ENCODE data around the gene FGF2.
"Not testable (repeated sequence)": the region's sequence is repeated elsewhere in the genome, so short reads cannot be mapped to it uniquely, and the experiment has no call there.

Gene FGF2

GRCh38 chr4:122845066-122845465 lies 18.4 kb downstream of the FGF2 start:
- DNase-seq (ENCODE audit: low spot score), result no peak
- FAIRE-seq, result no peak

- FAIRE-seq (peak; percentile 83), DNase-seq (ENCODE audit: low spot score) (peak; percentile 8)
These were observed 19.1 kb downstream of the FGF2 start for GRCh38 chr4:122845760-122846159.

- DNase-seq (ENCODE audit: low spot score) (peak; percentile 53), FAIRE-seq (peak; percentile 83)
These were observed 21.3 kb downstream of the FGF2 start for GRCh38 chr4:122847931-122848330.

- not testable (repeated sequence) for FAIRE-seq; DNase-seq (ENCODE audit: low spot score)
These were observed 23.2 kb downstream of the FGF2 start for GRCh38 chr4:122849789-122850188.

DNA sequence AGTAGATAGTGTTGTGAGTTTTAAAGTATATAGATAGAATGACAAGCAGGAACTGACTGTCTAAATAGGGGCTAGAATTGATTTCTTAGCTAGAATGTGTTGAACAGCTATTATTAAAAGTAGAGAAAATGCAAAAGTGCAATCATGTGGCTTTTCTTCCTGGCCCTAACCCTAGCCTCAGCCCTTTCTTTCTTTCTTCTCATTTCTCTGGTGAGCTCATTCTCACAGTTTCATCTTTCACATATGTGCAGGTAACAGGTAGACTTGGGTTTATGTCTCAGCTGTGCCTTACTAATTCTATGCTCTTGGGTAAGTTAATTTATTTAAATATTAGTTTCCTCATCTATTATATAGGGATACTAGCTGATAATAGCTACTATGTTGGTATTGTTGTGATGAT lies 24.9 kb downstream of the FGF2 start:
- DNase-seq (ENCODE audit: low spot score), result no peak
- FAIRE-seq, result no peak

GRCh38 chr4:122854447-122855352 lies 28.1 kb downstream of the FGF2 start:
- FAIRE-seq (no peak), DNase-seq (ENCODE audit: low spot score) (peak; percentile 26)

GRCh38 chr4:122855353-122855890 lies 28.8 kb downstream of the FGF2 start:
- FAIRE-seq (no peak), DNase-seq (ENCODE audit: low spot score) (no peak)

- FAIRE-seq (no peak), DNase-seq (ENCODE audit: low spot score) (no peak)
These were observed 30.5 kb downstream of the FGF2 start for GRCh38 chr4:122857160-122857559.

GRCh38 chr4:122858705-122859104 lies 32.1 kb downstream of the FGF2 start:
- no peak for DNase-seq (ENCODE audit: low spot score)
- no peak for FAIRE-seq

- FAIRE-seq (no peak), DNase-seq (ENCODE audit: low spot score) (no peak)
These were observed 34.7 kb downstream of the FGF2 start for GRCh38 chr4:122861172-122861943.

DNA sequence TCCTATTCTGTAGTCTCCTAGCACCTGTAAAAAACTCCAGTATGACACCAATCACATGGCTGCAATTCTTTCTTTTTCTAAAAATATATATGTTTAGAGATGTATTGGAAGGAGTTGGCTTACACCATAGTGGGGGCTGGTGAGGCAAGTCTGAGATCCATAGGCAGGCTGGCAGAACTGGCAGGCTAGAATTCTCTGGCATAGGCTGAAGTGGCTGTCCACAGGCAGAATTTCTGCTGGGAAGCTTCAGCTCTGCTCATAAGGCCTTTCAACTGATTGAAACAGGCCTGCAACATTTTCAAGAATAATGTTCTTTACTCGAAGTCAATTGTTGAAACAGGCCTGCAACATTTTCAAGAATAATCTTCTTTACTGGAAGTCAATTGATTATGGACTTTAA lies 37.0 kb downstream of the FGF2 start:
- FAIRE-seq (no peak), DNase-seq (ENCODE audit: low spot score) (no peak)

GRCh38 chr4:122865425-122865824 lies 38.8 kb downstream of the FGF2 start:
- no peak for FAIRE-seq
- no peak for DNase-seq (ENCODE audit: low spot score)

DNA sequence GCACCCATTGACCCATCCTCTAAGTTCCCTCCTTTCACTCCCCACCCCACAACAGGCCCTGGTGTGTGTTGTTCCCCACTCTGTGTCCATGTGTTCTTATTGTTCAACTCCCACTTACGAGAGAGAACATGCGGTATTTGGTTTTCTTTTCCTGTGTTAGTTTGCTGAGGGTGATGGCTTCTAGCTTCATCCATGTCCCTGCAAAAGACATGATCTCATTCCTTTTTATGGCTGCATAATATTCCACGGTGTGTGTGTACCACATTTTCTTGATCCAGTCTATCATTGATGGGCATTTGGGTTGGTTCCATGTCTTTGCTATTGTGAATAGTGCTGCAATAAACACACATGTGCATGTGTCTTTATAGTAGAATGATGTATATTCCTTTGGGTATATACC lies 41.6 kb downstream of the FGF2 start:
- not testable (repeated sequence) for FAIRE-seq

GRCh38 chr4:122873146-122873545 lies 46.5 kb downstream of the FGF2 start:
- no peak for FAIRE-seq
- DNase-seq (ENCODE audit: low spot score), result peak; percentile 10

More for the DNA sequence above, 41.6 kb downstream of the FGF2 start:
- DNase-seq (ENCODE audit: low spot score), result not testable (repeated sequence)

- peak; percentile 95 for DNase-seq (ENCODE audit: low spot score)
- peak; percentile 99 for FAIRE-seq
These were observed 47.4 kb downstream of the FGF2 start for GRCh38 chr4:122873821-122874593.

DNA sequence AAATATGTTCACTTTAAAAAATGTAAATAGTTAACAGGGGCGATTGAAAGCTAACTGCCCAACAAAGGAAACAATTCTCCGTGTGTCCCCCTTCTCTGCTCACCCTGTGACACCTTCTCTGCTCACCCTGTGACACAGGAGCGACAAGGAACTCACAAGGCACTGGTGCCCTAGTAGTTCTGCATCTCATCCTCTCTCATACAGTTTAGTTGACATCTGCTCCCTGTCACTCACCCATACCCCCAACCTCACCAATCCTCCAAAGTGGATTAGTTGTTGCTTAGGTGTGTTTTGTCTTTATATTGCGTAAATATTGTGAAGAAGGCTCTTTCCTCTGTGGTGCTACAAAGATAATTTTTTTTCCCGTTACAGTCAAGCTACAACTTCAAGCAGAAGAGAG lies 49.3 kb downstream of the FGF2 start:
- no peak for FAIRE-seq
- no peak for DNase-seq (ENCODE audit: low spot score)

DNA sequence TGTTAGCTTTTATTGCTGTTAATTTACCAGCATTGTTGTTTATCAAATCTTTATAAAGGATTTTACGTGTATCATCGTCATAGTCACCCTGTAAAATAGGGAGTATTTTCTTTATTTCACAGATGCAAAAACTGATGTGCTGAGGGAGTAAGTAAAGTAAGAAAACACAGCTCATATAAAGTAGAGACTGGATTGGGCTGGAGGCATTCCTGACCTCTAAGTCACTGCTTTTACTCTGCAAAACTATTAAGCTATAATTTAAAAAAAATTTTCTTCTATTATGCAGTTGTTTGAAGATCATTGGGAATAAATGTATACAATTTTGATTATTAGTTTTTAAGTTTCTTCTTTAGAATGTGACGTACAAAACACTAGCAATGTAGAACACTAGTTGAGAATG lies 49.8 kb downstream of the FGF2 start:
- DNase-seq (ENCODE audit: low spot score) (no peak), FAIRE-seq (no peak)

DNA sequence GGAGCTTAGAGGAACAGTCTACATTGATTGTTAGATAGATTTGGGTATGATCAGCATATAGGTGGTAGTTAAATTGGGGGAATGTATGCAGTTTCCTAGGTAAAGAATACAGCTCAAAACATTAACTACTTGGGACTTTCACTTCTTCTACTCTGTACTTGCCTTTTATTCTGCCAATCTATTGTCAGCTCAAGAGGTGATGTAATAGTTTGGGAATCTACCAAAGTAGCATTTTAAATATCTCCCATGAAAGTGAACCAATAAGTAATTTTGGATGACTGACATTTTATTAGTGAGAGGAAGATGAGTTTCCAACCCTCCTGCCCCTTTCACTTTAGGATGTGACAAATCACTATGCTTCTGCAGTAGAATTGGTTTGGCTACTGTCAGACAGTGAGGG lies 52.4 kb downstream of the FGF2 start:
- FAIRE-seq (no peak), DNase-seq (ENCODE audit: low spot score) (peak; percentile 16)

DNA sequence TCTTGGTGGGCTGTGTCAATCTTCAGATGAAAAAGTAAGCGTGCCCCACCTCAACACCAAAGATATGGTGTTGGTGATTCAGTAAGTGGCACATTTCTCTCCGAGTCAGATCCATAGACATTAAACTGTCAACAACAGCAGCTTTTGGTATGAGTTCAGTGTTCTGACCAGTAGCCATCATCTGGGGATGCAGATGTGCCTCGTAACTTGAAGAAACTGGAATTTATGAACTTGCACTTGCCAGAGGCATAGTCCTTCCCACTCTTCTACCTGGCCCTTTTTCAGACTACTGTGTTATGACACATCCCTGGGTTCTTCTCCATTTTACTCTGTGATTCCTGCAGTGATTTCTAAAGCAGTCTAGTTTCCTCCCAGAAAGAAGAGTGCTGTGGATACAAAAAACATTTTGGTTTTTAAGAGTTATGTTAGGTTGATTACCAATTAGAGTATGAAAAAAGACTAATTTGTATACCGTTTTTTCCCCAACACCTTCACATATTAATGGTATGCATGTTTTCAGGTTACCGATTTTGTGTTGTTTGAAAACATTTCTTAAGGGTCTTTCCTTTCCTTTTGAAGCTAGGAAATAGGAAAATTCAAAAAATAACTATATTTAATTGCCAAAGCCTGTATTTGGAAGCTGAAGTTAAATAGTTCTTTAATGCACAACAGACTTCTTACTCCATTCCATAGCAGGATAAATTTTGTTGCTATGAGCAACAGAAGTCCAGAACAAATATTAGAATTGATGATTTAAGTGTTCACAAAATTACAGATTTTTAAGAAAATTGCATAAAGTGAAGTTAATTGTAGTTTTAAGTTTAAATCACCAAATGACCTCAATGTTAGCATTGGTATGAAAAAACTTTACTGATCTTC lies 56.5 kb downstream of the FGF2 start:
- FAIRE-seq, result no peak
- DNase-seq (ENCODE audit: low spot score), result no peak

GRCh38 chr4:122884499-122884898 lies 57.9 kb downstream of the FGF2 start:
- FAIRE-seq, result no peak
- no peak for DNase-seq (ENCODE audit: low spot score)

Measured in RCC 7860 (cell line).